HG03575 (cell line): ENCODE measurements around the gene SEPTIN2.
"Not testable (repeated sequence)": the region's sequence is repeated elsewhere in the genome, so short reads cannot be mapped to it uniquely, and the experiment has no call there.

Source experiments
- ATAC-seq: cut with Tn5 transposase; IDR thresholded peaks from one replicate; pipeline ENCODE4 v1.9.1; 2021; ENCODE audit not compliant: unreplicated experiment, insufficient number of reproducible peaks, low FRiP score; ENCODE audit errors: extremely low read depth

Gene SEPTIN2

GRCh38 chr2:241368643-241369042, 52.9 kb downstream of the SEPTIN2 start:
- ATAC-seq: no peak

- ATAC-seq: no peak
These were observed 56.8 kb downstream of the SEPTIN2 start for GRCh38 chr2:241372361-241372992.

- ATAC-seq: no peak
These were observed 57.7 kb downstream of the SEPTIN2 start for GRCh38 chr2:241373446-241373845.

- not testable (repeated sequence) for ATAC-seq
These were observed 58.2 kb downstream of the SEPTIN2 start for GRCh38 chr2:241373906-241374305.

GRCh38 chr2:241375300-241375699, 59.6 kb downstream of the SEPTIN2 start:
- ATAC-seq: no peak

- ATAC-seq: no peak
These were observed 61.1 kb downstream of the SEPTIN2 start for GRCh38 chr2:241376808-241377207.

GRCh38 chr2:241378816-241379215, 63.1 kb downstream of the SEPTIN2 start:
- ATAC-seq: no peak

- no peak for ATAC-seq
These were observed 64.1 kb downstream of the SEPTIN2 start for GRCh38 chr2:241379481-241380480.

- no peak for ATAC-seq
These were observed 66.1 kb downstream of the SEPTIN2 start for GRCh38 chr2:241381872-241382271.

- ATAC-seq: not testable (repeated sequence)
These were observed 69.7 kb downstream of the SEPTIN2 start for GRCh38 chr2:241385450-241385849.

GRCh38 chr2:241386519-241386918, 70.8 kb downstream of the SEPTIN2 start:
- ATAC-seq: no peak

- no peak for ATAC-seq
These were observed 74.0 kb downstream of the SEPTIN2 start for GRCh38 chr2:241389697-241390096.

- no peak for ATAC-seq
These were observed 74.8 kb downstream of the SEPTIN2 start for GRCh38 chr2:241390301-241391206.

GRCh38 chr2:241391892-241392665, 76.4 kb downstream of the SEPTIN2 start:
- ATAC-seq: no peak

- ATAC-seq: not testable (repeated sequence)
These were observed 77.0 kb downstream of the SEPTIN2 start for GRCh38 chr2:241392753-241393152.

- no peak for ATAC-seq
These were observed 77.9 kb downstream of the SEPTIN2 start for GRCh38 chr2:241393524-241394196.

GRCh38 chr2:241396809-241397208, 81.1 kb downstream of the SEPTIN2 start:
- ATAC-seq: not testable (repeated sequence)
